Measurements from ENCODE around the gene THAP6. TPM values are rescaled to one million over a fixed set of nuclear protein-coding genes. Genes with fewer than 3 reads are reported as not detected.
"Not testable (repeated sequence)": the region's sequence is repeated elsewhere in the genome, so short reads cannot be mapped to it uniquely, and the experiment has no call there.

The THAP6 gene
- total RNA-seq, 4 donors from 2014 or later = 24.5 to 71.8 (median 28.1) TPM

DNA sequence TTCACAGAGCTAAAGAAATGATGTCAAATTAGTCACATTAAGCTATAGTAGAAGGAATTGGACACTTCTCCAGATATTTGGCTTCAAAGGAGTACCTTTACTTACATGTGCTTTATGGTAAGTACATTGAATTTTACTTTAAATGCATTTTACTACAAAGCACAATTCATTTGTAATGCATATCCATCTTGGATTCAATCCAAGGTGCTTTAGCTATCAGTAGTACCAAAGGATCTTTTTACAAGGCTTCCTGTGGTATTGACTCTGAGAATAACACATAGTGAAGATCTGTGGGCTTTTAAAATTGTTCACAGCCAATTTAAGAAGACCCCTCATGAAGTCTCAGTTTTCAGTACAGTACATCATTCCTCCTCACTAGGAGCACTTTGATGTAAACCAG is 13.2 kb downstream of the THAP6 start:
- DNase-seq = no peak
- Histone ChIP-seq H3K27me3 (no peaks in the 10 kb centered on the region), H3K9me3 (no peaks in the 10 kb centered on the region), H3K27ac (no peak overlapping the region), H3K4me1 (no peaks in the 10 kb centered on the region), H3K4me3 (no peak overlapping the region), H3K36me3 (peaks cover 0 to 77% (median 0%) of the 10 kb centered on the region in 3 donors)
- TF ChIP-seq POLR2A (IDR thresholded peaks at IDR 0.05) = no peak
- TF ChIP-seq, protein P1, sequence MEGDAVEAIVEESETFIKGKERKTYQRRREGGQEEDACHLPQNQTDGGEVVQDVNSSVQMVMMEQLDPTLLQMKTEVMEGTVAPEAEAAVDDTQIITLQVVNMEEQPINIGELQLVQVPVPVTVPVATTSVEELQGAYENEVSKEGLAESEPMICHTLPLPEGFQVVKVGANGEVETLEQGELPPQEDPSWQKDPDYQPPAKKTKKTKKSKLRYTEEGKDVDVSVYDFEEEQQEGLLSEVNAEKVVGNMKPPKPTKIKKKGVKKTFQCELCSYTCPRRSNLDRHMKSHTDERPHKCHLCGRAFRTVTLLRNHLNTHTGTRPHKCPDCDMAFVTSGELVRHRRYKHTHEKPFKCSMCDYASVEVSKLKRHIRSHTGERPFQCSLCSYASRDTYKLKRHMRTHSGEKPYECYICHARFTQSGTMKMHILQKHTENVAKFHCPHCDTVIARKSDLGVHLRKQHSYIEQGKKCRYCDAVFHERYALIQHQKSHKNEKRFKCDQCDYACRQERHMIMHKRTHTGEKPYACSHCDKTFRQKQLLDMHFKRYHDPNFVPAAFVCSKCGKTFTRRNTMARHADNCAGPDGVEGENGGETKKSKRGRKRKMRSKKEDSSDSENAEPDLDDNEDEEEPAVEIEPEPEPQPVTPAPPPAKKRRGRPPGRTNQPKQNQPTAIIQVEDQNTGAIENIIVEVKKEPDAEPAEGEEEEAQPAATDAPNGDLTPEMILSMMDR (IDR thresholded peaks at IDR 0.05) = no peak

GRCh38 chr4:75530556-75531322 is 16.5 kb downstream of the THAP6 start:
- no peak overlapping the region for H3K27ac ChIP-seq
- no peak overlapping the region for H3K4me3 ChIP-seq
- no peaks in the 10 kb centered on the region for H3K4me1 ChIP-seq
- no peaks in the 10 kb centered on the region for H3K27me3 ChIP-seq
- TF ChIP-seq, protein P1 (IDR thresholded peaks at IDR 0.05) = no peak
- DNase-seq = no peak
- peaks cover 0 to 6% (median 0%) of the 10 kb centered on the region in 4 donors for H3K9me3 ChIP-seq
- H3K36me3 ChIP-seq = peaks cover 0 to 59% (median 0%) of the 10 kb centered on the region in 3 donors

GRCh38 chr4:75531536-75532143 is 17.4 kb downstream of the THAP6 start:
- H3K27me3 ChIP-seq, DNase-seq, H3K9me3 ChIP-seq, H3K4me3 ChIP-seq, H3K27ac ChIP-seq, H3K4me1 ChIP-seq: not testable (repeated sequence)
- peaks cover 0 to 50% (median 0%) of the 10 kb centered on the region in 3 donors for H3K36me3 ChIP-seq

GRCh38 chr4:75533339-75533887 is 19.1 kb downstream of the THAP6 start:
- H3K27me3 ChIP-seq, DNase-seq, H3K4me1 ChIP-seq, H3K27ac ChIP-seq, H3K4me3 ChIP-seq, H3K9me3 ChIP-seq: not testable (repeated sequence)
- peaks cover 0 to 32% (median 0%) of the 10 kb centered on the region in 3 donors for H3K36me3 ChIP-seq

DNA sequence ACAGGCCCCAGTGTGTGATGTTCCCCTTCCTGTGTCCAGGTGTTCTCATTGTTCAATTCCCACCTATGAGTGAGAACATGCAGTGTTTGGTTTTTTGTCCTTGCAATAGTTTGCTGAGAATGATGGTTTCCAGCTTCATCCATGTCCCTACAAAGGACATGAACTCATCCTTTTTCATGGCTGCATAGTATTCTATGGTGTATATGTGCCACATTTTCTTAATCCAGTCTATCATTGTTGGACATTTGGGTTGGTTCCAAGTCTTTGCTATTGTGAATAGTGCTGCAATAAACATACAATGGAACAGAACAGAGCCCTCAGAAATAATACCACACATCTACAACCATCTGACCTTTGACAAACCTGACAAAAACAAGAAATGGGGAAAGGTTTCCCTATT is 19.7 kb downstream of the THAP6 start:
- H3K4me3 ChIP-seq, H3K27me3 ChIP-seq, H3K9me3 ChIP-seq, H3K4me1 ChIP-seq, H3K27ac ChIP-seq, DNase-seq: not testable (repeated sequence)
- H3K36me3 ChIP-seq = peaks cover 0 to 27% (median 0%) of the 10 kb centered on the region in 3 donors

- not testable (repeated sequence) for DNase-seq, H3K36me3 ChIP-seq, H3K4me3 ChIP-seq, H3K4me1 ChIP-seq, H3K27ac ChIP-seq, H3K27me3 ChIP-seq, H3K9me3 ChIP-seq
Observed at GRCh38 chr4:75537308-75537707, 23.0 kb downstream of the THAP6 start.

GRCh38 chr4:75542824-75543223 is 28.6 kb downstream of the THAP6 start:
- H3K36me3 ChIP-seq = peaks cover 0 to 6% (median 0%) of the 10 kb centered on the region in 3 donors
- TF ChIP-seq, protein P1 (IDR thresholded peaks at IDR 0.05) = no peak
- TF ChIP-seq POLR2A (IDR thresholded peaks at IDR 0.05) = no peak
- H3K4me3 ChIP-seq = no peak overlapping the region
- no peaks in the 10 kb centered on the region for H3K4me1 ChIP-seq
- H3K9me3 ChIP-seq = no peaks in the 10 kb centered on the region
- no peaks in the 10 kb centered on the region for H3K27me3 ChIP-seq
- H3K27ac ChIP-seq = no peak overlapping the region
- no peak for DNase-seq

DNA sequence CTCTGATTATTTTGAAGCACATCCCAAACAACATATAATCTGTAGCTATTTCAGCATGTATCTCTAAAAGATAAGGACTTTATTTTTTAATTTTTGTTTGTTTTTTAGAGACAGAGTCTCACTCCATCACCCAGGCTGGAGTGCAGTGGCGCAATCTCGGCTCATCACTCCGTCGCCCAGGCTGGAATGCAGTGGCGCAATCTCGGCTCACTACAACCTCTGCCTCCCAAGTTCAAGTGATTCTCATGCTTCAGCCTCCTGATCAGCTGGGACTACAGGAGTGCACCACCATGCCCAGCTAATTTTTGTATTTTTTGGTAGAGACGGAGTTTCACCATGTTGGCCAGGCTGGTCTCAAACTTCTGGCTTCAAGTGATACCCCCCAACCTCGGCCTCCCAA is 29.9 kb downstream of the THAP6 start:
- H3K27me3 ChIP-seq, H3K4me1 ChIP-seq, H3K27ac ChIP-seq, H3K4me3 ChIP-seq, DNase-seq, H3K36me3 ChIP-seq, H3K9me3 ChIP-seq: not testable (repeated sequence)
